Natural killer cell (primary cell): ENCODE results near the gene INSYN2A. TPM values are rescaled to one million over a fixed set of nuclear protein-coding genes. Genes with fewer than 3 reads are reported as not detected.

Experiments used
- ATAC-seq, 3 donors: fragments of 150-1000 bp in 2 of 3; fragments of 200-7000 bp in 1 of 3; cut with Tn5 transposase; 1 replicate in 1 of 3; 2 replicates in 2 of 3; pipeline ENCODE4 v1.10.0; 2021; ENCODE audit warnings: mild to moderate bottlenecking in 2 of 3, moderate library complexity in 2 of 3
- DNase-seq, 2 donors: peaks; one replicate each; pipeline versions ENCODE4 v3.0.0 to v3.0.0-alpha.2; 2013 to 2021; ENCODE audit warnings: mixed read lengths in 1 of 2
- H3K27ac ChIP-seq: one replicate; pipeline ENCODE4 v1.5.1; 2013; ENCODE audit warnings: mild to moderate bottlenecking, low read length
- H3K27me3 ChIP-seq: one replicate; pipeline ENCODE4 v1.6.1; 2013; ENCODE audit warnings: low read length; ENCODE audit not compliant: control insufficient read depth, insufficient read depth
- H3K36me3 ChIP-seq: one replicate; pipeline ENCODE4 v1.6.1; 2013; ENCODE audit warnings: low read length; ENCODE audit not compliant: control insufficient read depth, insufficient read depth
- H3K4me1 ChIP-seq: one replicate; pipeline ENCODE4 v1.6.1; 2013; ENCODE audit warnings: low read length; ENCODE audit not compliant: control insufficient read depth, insufficient read depth
- H3K4me3 ChIP-seq: one replicate; pipeline ENCODE4 v1.5.1; 2013; ENCODE audit warnings: low read length
- H3K9me3 ChIP-seq: one replicate; pipeline ENCODE4 v1.6.1; 2013; ENCODE audit warnings: low read length; ENCODE audit not compliant: control insufficient read depth, insufficient read depth
- H3K27ac Mint-ChIP-seq, 2 donors: one replicate each; pipeline ENCODE4 v1.8.0; 2022; ENCODE audit warnings: mild to moderate bottlenecking in 2 of 2, mixed read lengths in 2 of 2, moderate library complexity in 1 of 2
- H3K27me3 Mint-ChIP-seq, 2 donors: one replicate each; pipeline ENCODE4 v1.8.0; 2022; ENCODE audit warnings: low read depth in 2 of 2, mixed read lengths in 2 of 2
- H3K36me3 Mint-ChIP-seq: one replicate; pipeline ENCODE4 v1.8.0; 2022; ENCODE audit warnings: mixed read lengths
- H3K4me1 Mint-ChIP-seq, 2 donors: one replicate each; pipeline ENCODE4 v1.8.0; 2022; ENCODE audit warnings: mixed read lengths in 2 of 2
- H3K4me3 Mint-ChIP-seq: one replicate; pipeline ENCODE4 v1.8.0; 2022; ENCODE audit warnings: mild to moderate bottlenecking, moderate library complexity, mixed read lengths
- H3K9me3 Mint-ChIP-seq, 2 donors: one replicate each; pipeline ENCODE4 v1.8.0; 2022; ENCODE audit warnings: mixed read lengths in 2 of 2
- WGBS: methylation state at CpG from one replicate; pipeline ENCODE4 v1.1.7; 2013; ENCODE audit warnings: missing lambda C conversion rate; ENCODE audit not compliant: insufficient coverage; 5-methylcytosine and 5-hydroxymethylcytosine counted together
- intact Hi-C: fragments of 100-400 bp; cut with micrococcal nuclease; formaldehyde crosslinking; loops from one replicate; pipeline ENCODE4 v1.14.2; 2022
- total RNA-seq, 4 donors: library from RNA; stranded (reverse); fragments of 120-200 nt in 1 of 4; gene quantifications; one replicate each; pipeline versions ENCODE4 v1.2.3 to v1.2.4, GENCODE V29; 2013 to 2022
- TF ChIP-seq, protein P1 (sequence below): fragments of 200-600 bp; IDR thresholded peaks from one replicate; pipeline ENCODE4 v1.8.0; 2022; ENCODE audit warnings: antibody characterized with exemption

Gene INSYN2A
- total RNA-seq, 3 donors from 2014 or later (not counting 1 experiment from before 2014, with no cell fraction given), result not detected

DNA sequence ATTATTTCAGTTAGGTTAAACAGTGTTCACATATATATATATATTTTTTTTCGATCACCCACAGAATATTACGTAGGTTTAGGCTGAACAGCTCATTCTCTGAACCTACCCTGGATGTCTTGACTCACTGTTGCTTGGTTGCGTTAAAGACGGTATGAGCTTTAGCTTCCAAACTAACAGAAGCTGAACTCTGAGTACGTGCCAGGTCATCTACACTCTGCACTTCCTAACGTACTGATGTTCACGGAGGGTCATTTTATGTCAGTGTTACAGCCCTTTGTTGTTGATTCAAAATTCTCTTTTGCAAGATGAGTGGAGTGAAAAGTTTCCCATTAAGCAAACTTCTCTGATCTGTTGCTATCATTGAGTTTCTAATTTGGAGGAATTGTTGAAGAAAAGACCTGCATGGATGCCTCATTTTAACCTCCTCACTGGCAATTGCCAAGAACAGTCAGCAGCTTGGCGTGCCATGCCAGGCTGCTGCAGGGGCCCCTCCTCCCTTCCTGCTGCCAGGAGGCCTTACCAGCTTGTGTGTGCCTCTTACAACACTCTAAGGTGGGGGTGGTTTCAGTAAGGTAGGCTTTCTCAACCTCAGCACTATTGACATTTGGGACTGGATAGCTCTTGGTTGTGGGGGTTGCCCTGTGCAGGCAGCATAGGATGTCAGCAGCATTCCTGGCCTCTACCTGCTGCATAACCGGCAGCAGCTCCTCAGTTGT, 44.3 kb downstream of the INSYN2A start:
- H3K9me3 Mint-ChIP-seq, result no peaks in the 10 kb centered on the region
- no peak overlapping the region for H3K4me3 Mint-ChIP-seq
- H3K4me1 Mint-ChIP-seq, result no peaks in the 10 kb centered on the region
- H3K27ac Mint-ChIP-seq, result no peak overlapping the region
- Histone ChIP-seq H3K27ac (no peak overlapping the region), H3K4me1 (no peaks in the 10 kb centered on the region), H3K36me3 (no peaks in the 10 kb centered on the region), H3K9me3 (no peaks in the 10 kb centered on the region), H3K27me3 (no peaks in the 10 kb centered on the region), H3K4me3 (no peak overlapping the region)
- DNase-seq, result no peak
- TF ChIP-seq, protein P1, sequence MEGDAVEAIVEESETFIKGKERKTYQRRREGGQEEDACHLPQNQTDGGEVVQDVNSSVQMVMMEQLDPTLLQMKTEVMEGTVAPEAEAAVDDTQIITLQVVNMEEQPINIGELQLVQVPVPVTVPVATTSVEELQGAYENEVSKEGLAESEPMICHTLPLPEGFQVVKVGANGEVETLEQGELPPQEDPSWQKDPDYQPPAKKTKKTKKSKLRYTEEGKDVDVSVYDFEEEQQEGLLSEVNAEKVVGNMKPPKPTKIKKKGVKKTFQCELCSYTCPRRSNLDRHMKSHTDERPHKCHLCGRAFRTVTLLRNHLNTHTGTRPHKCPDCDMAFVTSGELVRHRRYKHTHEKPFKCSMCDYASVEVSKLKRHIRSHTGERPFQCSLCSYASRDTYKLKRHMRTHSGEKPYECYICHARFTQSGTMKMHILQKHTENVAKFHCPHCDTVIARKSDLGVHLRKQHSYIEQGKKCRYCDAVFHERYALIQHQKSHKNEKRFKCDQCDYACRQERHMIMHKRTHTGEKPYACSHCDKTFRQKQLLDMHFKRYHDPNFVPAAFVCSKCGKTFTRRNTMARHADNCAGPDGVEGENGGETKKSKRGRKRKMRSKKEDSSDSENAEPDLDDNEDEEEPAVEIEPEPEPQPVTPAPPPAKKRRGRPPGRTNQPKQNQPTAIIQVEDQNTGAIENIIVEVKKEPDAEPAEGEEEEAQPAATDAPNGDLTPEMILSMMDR, result no peak
- ATAC-seq, result no peak
- peaks cover 0 to 5% of the 10 kb centered on the region in 2 donors for H3K27me3 Mint-ChIP-seq
- no peaks in the 10 kb centered on the region for H3K36me3 Mint-ChIP-seq
- intact Hi-C loops, result no loop called here
- WGBS, result 91% methylated on average over 9 of the region's 9 CpGs

DNA sequence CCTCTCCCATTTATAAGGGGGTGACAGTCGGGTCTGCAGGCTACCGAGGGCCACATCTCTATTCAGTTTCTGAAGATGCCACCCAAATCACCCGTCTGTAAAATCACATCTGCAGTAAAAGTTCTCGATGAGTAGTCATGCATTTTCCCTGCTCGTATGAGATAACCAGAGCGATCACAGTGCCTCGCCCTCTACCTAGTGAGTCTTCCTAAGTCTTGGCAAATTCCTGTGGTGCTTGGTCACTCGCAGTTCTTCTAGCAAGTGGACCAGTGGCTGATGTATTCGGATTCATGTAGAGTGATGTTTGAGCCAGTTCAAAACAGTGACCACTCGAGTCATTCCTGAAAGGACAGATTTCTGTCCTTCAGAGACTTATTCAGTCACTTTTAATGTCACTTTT, 44.9 kb downstream of the INSYN2A start:
- ATAC-seq (no peak), DNase-seq (no peak)
- H3K4me1 ChIP-seq, result no peaks in the 10 kb centered on the region
- WGBS, result 89% methylated on average over 10 of the region's 10 CpGs
- no peak overlapping the region for H3K27ac ChIP-seq
- H3K27me3 ChIP-seq, result no peaks in the 10 kb centered on the region
- no peaks in the 10 kb centered on the region for H3K9me3 ChIP-seq
- H3K9me3 Mint-ChIP-seq, result no peaks in the 10 kb centered on the region
- no peak overlapping the region for H3K4me3 ChIP-seq
- H3K36me3 ChIP-seq, result no peaks in the 10 kb centered on the region
- no peaks in the 10 kb centered on the region for H3K4me1 Mint-ChIP-seq
- intact Hi-C loops, result no loop called here
- peaks cover 0 to 5% of the 10 kb centered on the region in 2 donors for H3K27me3 Mint-ChIP-seq
- no peaks in the 10 kb centered on the region for H3K36me3 Mint-ChIP-seq
- TF ChIP-seq, protein P1, result no peak
- no peak overlapping the region for H3K27ac Mint-ChIP-seq
- no peak overlapping the region for H3K4me3 Mint-ChIP-seq

DNA sequence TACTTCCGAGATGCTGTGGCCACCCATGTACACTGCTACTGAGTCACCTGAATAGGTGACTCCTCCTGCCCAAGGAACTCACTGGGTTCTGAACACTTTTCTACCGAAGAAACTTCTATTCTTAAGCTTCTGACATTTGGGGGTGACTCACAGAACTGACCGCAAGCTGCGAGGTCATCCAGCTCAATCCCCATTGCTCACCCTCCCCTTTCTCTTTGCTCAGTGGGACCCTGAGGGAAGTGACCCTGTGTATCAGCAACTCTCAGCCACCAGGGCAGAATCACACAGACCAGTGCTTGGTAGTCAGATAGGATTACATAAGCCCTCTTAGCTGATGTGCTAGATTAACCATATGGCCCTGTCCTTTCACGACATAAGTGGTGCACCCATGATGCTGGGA, 46.3 kb downstream of the INSYN2A start:
- H3K36me3 Mint-ChIP-seq, result no peaks in the 10 kb centered on the region
- H3K27ac Mint-ChIP-seq, result no peak overlapping the region
- WGBS, result 89% methylated on average over 5 of the region's 5 CpGs
- Histone ChIP-seq H3K27me3 (no peaks in the 10 kb centered on the region), H3K27ac (no peak overlapping the region), H3K4me3 (no peak overlapping the region), H3K9me3 (no peaks in the 10 kb centered on the region), H3K36me3 (no peaks in the 10 kb centered on the region), H3K4me1 (no peaks in the 10 kb centered on the region)
- no peak overlapping the region for H3K4me3 Mint-ChIP-seq
- ATAC-seq, result no peak
- H3K9me3 Mint-ChIP-seq, result no peaks in the 10 kb centered on the region
- no peaks in the 10 kb centered on the region for H3K4me1 Mint-ChIP-seq
- no peaks in the 10 kb centered on the region for H3K27me3 Mint-ChIP-seq
- intact Hi-C loops, result no loop called here
- DNase-seq, result no peak
- TF ChIP-seq, protein P1, result no peak

DNA sequence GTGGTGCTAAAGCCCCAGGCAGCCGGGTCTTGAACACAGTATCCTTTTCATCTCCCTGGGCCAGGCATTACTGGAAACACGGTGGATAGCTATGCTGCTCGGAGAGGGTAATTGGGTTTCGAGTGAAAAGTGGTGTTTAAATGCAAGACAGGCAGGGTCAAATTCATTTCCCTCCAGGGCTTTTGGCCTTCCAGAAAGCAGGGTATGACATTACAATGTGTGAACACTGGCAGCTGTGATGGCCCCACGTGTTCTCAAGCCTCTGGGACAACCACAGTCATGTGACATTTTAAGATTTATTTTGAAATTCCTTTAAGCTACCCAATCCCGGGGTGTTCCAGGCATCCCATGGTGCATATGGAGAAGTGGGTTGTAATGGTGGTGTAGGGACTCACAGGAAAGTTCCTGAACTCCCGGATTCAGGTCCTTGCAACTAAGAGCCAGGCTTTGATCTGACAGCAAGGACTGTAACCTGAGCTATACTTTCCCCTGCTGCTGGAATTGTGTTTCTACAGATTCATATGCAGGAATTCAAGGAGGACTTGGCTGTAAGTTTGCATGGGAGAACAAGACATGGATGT, 46.8 kb downstream of the INSYN2A start:
- no peaks in the 10 kb centered on the region for H3K9me3 Mint-ChIP-seq
- ATAC-seq, result no peak
- H3K36me3 Mint-ChIP-seq, result no peaks in the 10 kb centered on the region
- 83% methylated on average over 7 of the region's 7 CpGs for WGBS
- intact Hi-C loops, result no loop called here
- H3K4me3 Mint-ChIP-seq, result no peak overlapping the region
- Histone ChIP-seq H3K27ac (no peak overlapping the region), H3K9me3 (no peaks in the 10 kb centered on the region), H3K27me3 (no peaks in the 10 kb centered on the region), H3K36me3 (no peaks in the 10 kb centered on the region), H3K4me3 (no peak overlapping the region), H3K4me1 (no peaks in the 10 kb centered on the region)
- TF ChIP-seq, protein P1, result no peak
- no peaks in the 10 kb centered on the region for H3K4me1 Mint-ChIP-seq
- H3K27me3 Mint-ChIP-seq, result no peaks in the 10 kb centered on the region
- no peak overlapping the region for H3K27ac Mint-ChIP-seq
- no peak for DNase-seq
